AG09309 (cell line): ENCODE results near the gene DQX1.
A peak's percentile ranks its signal among the peaks of the same experiment; 100 is the strongest.

Source experiments
- DNase-seq: peaks from one replicate; pipeline ENCODE4 v3.0.0-alpha.2; 2010; ENCODE audit warnings: low read depth
- H3K4me3 ChIP-seq: 2 replicates; pipeline ENCODE4 v1.5.1; 2011; ENCODE audit warnings: mild to moderate bottlenecking, low read depth, low read length, moderate library complexity; ENCODE audit not compliant: control insufficient read depth
- TF ChIP-seq, protein P1 (sequence below): IDR thresholded peaks from 2 replicates; pipeline ENCODE4 v1.5.1; 2011; ENCODE audit warnings: mild to moderate bottlenecking, low read depth, low read length, inconsistent platforms; ENCODE audit not compliant: insufficient read depth, control insufficient read depth; ENCODE audit errors: missing control alignments

The DQX1 gene

DNA sequence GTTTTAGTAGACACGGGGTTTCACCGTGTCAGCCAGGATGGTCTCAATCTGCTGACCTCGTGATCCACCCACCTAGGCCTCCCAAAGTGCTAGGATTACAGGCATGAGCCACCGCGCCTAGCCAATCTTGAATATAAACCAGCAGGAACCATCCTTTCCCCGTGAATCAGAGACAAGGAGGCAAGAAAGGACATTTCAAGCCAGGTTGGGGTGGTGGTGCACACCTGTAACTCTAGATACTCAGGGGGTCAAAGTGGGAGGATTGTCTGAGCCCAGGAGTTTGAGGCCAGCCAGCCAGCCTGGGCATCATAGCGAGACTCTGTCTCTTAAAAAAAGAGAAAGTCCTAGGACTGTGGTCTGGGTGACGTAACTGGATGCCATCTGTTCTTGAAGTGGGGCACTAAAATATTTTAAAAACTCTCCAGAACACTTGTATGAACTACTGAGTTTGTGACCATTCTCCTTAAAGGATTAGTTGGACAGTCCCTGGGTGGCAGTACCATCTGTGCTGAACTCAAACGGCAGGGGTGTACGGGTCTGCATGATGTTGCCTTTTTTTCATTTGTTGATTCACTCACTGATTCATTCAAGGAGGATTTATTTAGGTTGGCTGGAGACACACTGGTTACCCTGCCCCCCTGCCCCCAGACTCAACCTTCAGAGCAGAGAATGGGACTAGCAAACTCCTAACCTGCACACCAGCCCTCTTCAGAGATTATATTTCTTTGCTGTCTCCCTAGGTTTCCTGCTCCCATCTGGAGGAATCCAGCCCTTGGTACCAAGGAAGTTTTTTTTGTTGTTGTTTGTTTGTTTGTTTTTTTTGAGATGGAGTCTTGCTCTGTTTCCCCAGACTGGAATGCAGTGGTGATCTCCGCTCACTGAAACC lies 14.7 kb downstream of the DQX1 start:
- H3K4me3 ChIP-seq = no peak overlapping the region
- TF ChIP-seq, protein P1, sequence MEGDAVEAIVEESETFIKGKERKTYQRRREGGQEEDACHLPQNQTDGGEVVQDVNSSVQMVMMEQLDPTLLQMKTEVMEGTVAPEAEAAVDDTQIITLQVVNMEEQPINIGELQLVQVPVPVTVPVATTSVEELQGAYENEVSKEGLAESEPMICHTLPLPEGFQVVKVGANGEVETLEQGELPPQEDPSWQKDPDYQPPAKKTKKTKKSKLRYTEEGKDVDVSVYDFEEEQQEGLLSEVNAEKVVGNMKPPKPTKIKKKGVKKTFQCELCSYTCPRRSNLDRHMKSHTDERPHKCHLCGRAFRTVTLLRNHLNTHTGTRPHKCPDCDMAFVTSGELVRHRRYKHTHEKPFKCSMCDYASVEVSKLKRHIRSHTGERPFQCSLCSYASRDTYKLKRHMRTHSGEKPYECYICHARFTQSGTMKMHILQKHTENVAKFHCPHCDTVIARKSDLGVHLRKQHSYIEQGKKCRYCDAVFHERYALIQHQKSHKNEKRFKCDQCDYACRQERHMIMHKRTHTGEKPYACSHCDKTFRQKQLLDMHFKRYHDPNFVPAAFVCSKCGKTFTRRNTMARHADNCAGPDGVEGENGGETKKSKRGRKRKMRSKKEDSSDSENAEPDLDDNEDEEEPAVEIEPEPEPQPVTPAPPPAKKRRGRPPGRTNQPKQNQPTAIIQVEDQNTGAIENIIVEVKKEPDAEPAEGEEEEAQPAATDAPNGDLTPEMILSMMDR = no peak
- no peak for DNase-seq

DNA sequence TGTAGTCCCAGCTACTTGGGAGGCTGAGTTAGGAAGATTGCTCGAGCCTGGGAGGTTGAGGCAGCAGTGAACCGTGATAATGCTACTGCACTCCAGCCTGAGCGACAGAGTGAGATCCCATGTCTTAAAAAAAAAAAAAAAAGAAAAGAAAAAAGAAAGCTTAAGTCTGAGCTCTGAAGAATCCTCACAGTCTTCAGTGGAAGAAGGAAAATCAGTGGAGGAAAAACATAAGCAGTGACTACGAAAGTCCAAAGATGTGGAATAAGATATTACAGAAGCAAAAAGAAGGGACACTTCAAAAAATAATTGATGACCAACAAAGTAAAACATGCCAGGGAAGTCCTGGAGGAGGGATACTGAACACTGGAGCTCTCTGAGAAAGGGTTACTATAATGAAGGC lies 15.8 kb downstream of the DQX1 start:
- DNase-seq = no peak
- no peak overlapping the region for H3K4me3 ChIP-seq
- TF ChIP-seq, protein P1 = no peak

DNA sequence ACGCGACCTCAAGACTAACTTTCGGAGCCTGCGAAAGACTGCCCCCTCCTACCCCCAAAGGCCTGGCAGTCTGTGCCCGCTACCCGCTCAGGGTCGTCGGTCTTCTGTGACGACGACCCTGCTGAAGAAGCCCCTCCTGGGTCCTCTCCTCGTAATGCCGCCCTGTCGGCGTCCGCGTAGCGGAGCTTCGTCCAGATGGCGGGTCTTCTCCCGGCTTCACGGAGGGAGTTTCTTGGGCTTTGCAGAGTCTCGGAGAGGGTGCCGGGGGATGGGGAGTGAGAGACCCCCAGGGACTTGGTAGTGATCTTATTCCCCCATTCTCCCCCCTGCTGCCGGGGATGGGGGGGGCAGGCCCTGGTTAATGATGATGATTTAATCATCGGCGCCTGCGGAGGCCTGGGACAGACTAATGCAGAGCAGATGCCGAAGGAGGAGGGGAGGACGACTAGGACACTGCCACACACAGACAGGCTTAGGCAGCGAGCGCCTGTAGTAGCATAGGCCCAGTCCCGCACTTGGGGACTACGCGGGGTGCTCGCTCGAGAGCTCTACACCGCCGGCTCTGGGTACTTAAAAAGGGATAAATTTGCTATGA lies 18.0 kb downstream of the DQX1 start:
- DNase-seq = no peak
- TF ChIP-seq, protein P1 = no peak
- H3K4me3 ChIP-seq = peak overlapping the region; percentile 84

DNA sequence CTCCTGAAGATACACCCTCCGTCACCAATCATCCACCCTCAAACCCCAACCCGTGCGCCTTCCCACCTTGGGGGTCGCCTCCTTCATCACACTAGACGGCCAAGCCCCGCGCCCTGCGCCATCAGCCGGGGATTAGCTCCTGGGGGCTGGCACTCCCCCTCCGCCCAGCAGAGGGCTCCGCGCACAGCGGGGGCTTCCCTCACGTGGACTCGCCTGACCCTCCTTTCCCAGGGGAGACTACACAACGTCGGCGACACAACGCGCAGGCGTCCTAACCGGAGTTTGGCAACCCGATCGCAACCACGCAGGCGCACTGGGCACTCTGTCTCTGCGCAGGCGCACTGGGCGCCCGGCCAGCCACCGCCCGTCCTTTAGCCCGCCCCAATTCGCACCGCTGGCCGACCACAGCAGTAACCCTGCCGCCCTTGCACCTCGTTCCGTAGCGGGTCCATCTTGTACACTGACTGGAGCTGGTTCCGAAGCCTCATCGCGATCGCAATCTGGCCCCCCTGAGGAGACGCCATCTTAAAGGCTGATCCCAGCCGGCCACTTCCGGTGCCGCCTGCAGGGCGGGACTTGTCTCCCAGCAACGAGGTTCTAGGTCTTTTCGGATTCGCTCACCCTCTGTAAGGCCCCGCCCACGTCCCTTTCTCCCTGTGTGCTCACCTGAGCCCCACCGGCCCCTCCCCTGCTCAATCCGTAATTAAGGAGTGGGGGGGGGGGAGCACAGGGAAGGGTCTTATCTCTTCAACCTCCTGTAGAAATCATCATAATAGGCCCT lies 18.7 kb downstream of the DQX1 start, which contains the start of gene PCGF1:
PCGF1 (minus strand) TSS at position 551 of the 781 bp plus-strand sequence; CDS start at position 524, 27 bp downstream.
- peak; percentile 93 for DNase-seq
- TF ChIP-seq, protein P1 = peak; percentile 53
- peak within 1 kb of the TSS; percentile 84 for H3K4me3 ChIP-seq

DNA sequence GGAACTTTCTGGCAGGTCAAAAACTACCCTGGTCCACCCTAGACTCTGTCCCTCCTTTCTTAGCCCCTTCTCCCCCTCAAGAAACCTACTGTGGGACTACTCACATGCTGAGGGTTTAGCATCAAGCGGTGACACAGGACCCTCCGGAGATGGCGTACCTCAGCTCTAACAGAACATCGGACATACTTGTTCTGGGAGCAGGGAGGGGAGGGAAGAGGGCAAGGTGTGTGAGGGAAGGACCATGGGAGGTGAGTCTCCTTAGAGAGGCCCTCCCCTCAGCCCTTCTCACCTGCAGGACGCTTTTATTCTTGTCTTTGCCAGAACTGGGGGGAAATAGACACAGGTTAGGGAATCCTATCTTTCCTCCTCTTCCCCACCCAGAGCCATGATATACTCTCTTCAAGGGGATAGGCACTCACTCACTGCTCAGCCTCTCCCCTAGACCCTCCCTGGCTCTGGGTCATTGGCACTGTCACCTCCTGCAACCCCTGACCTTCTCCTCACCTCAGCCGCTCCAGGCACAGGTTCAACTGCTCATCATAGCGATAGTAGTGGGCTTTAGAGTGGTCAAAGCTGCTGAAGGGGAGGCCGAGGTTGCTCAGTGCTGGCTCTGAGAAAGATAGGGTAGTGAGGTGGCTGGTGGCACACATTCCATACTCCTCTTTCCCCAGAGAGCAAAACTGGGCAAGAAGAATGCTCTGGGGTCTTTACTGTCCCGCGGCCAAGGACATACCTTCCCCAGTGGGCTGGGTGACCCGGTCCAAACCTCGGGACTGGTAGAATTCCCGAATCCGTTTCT lies 20.4 kb downstream of the DQX1 start:
- peak overlapping the region; percentile 26 for H3K4me3 ChIP-seq
- TF ChIP-seq, protein P1 = no peak
- no peak for DNase-seq

DNA sequence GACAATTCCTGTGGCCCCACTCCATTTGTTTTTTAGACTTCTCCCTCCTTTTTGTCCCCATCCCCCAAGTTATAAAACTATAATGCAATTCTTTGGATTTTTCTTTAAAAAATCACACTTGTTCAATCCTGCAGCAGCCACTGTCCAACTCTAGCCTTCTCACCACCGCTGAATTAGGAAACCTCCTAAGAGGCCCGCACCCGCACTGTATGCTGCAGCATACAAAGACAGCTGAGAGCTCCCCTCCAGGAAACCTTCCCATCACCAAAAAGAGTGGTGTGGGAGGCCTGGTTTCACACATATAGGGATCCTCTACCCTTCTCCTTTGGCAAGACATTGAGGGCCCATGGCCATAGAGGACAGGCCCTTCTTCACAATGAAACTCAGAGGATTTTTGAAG lies 21.4 kb downstream of the DQX1 start:
- no peak for DNase-seq
- TF ChIP-seq, protein P1 = no peak
- H3K4me3 ChIP-seq = no peak overlapping the region
